GM21515 (cell line): ENCODE measurements around the gene AQP2.
"Not testable (repeated sequence)": the region's sequence is repeated elsewhere in the genome, so short reads cannot be mapped to it uniquely, and the experiment has no call there.

Experiments
- ATAC-seq: cut with Tn5 transposase; IDR thresholded peaks from one replicate; pipeline ENCODE4 v1.9.1; 2021; ENCODE audit not compliant: unreplicated experiment

Gene AQP2

DNA sequence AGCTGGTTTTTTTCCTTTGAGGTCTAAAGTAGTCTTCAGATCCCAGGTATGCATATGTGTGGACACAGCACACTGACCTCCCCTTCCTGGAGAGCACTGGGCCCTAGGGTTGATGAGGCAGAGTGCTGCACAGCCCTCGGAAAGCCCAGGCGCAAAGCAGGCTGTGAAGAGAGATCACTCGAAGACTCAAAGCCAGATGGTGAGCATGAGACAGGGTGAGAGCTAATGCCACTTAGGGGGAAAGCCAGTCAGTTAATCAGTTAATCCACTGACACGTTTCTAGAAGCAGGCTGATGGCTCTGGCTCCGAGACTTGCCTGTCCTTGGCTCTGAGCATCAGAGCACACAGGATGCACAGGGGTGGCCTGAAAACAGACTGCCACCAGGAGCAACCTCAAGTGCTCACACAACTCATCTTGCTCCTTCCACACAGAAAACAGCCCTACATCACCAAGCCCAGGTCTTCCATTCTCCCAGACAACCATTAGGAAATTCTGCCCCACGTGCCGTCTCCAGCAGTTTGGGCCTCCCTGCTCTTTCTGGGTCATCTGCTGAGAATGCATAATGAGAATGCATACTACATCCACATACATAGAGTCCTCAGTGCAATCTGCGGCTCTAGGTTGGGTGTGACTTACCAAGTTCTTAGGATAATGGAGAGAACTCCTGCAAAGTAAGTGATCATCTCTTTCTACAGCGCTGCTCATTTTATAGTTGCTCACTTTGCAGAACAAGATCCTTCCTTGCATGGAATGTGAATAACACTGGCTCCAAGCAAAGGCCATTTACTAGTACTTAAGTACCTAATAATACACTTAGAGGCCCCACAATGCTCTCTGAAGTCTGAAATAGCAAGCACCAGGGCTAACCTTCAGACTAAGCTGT lies 34.2 kb downstream of the AQP2 start:
- ATAC-seq, result no peak

- ATAC-seq, result no peak
Observed at GRCh38 chr12:49985981-49986380, 35.4 kb downstream of the AQP2 start.

- not testable (repeated sequence) for ATAC-seq
Observed at GRCh38 chr12:49986476-49986875, 35.9 kb downstream of the AQP2 start.

DNA sequence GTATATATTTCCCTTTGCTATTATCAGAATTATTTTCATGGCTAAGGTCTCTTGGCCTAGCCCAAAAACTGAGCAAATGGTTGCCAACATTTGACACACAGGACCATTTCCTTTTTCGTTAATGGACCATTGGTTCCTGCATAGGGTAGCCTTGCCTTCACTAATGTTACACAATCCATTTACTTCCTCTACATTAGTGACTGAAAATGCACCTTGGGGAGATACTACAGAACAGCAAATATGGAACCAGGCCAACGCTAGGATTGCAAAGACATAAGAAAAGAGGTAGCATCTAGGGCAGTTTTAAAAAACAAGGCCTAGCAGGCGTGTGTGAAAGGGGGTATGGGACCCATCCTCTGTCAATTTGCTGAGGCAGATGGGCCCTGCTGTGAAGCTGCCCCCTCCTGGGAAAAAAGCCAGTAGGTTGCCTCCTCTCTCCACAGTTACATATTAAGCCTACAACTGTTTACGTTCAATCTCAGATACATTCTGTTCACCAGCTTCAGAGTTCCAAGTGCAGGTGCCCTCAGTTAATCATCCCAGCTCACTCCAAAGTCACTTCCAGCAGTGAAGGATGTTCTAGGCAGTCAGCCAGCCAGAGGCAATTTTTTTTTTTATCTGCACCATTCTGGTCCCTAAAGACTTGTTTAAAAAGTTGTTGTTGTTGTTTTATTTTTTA lies 37.2 kb downstream of the AQP2 start:
- ATAC-seq, result no peak

DNA sequence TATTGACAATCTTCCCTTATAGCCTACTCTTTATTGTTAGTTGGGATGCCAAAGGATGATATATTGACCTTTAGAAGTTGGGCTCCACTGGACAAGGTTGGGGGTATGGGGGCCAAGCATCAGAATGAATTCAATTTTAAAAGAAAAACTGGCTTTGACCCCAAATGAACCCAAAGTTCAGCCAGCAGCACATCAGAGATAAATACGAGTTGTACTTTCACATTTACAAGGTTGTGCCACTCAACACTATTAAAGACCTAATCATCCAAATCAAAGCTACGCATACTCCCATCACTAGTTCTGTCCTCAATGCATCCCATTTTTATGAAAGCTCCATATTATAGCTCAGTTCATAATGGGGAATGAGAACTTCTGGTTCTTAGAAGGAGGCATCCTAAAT lies 38.9 kb downstream of the AQP2 start:
- not testable (repeated sequence) for ATAC-seq

DNA sequence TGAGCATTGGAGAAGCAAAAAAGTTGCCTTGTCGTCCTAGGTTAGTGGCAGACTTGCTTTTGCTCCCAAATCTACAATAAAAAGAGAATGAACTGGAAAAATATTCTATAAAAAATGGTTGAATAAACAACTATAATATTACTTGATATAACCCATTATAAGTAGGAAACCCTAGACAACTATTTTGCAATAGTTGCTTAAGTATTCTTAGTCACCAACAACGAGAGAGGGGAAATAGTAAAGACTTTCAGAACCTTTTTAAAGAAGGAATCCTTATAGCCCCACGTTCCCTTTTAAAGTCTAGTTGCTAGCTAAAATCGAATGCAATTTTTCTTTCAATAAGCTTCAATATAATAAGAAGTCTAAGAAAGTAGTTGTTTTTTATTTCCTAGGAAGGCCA lies 39.7 kb downstream of the AQP2 start:
- no peak for ATAC-seq

- no peak for ATAC-seq
Observed at GRCh38 chr12:49998453-49998852, 47.9 kb downstream of the AQP2 start.

GRCh38 chr12:50003595-50003994 lies 53.1 kb downstream of the AQP2 start:
- ATAC-seq, result no peak

GRCh38 chr12:50004696-50005095 lies 54.2 kb downstream of the AQP2 start:
- no peak for ATAC-seq

DNA sequence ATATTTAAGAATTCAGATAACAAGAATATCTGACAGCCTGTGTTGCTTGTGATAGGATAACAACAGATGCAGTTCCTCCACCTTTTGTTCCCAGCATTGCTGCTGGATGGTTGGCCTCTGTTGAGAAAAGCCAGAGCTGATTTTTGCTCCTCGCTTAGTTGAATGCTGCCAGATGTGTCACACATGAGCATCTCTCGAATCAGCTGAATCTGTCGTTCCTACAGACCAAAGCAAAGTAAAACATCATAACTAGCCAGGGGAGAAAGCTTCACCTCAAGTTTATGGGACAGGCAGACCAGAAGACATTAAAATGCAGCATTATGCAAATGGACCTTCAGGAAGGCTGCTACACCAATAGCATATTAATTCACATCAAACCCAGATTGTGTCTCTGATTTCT lies 54.6 kb downstream of the AQP2 start:
- no peak for ATAC-seq

- no peak for ATAC-seq
Observed at GRCh38 chr12:50006280-50006679, 55.7 kb downstream of the AQP2 start.

GRCh38 chr12:50006754-50007442 lies 56.4 kb downstream of the AQP2 start:
- no peak for ATAC-seq
